ENCODE data around the gene AEN. TPM values are rescaled to one million over a fixed set of nuclear protein-coding genes. Genes with fewer than 3 reads are reported as not detected.
"Not testable (repeated sequence)": the region's sequence is repeated elsewhere in the genome, so short reads cannot be mapped to it uniquely, and the experiment has no call there.

Gene AEN
- total and polyA plus RNA-seq, 12 donors = 4.9 to 29.3 (median 12.9) TPM

DNA sequence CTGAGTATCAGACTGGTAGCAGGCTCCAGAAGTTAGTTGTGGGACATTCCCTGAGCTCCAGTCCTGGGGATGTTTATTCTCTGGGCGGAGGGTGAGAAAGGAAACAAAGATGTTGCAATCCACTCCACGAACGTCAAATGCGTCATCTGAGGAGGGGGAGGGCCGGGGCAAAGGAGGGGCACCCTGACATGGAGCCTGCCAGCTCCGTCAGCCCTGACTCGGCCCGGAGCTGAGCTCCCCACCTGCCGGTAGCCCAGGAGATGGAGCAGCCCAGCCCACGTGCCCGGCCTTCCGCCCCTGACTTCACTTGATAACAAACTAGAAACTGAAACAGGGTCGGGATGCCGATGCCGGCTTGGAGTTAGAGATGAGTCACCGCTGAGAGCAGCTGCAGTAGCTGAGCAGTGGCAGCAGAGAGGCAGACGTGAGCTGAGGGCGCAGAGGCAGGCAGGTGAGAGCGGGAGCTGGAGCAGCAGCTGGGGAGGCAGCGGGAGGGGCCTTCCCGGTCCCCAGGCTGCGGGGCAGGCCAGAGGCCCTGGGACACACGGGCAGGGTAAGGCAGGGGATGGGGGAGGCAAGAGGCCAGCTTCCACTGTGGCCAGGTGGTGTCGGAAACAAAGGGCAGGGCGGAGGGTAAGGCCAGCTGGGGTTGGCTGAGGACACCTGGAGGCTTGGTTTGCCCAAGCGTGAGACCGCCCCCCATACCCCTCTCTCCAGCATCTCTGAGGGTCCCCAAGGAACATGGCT is 17.7 kb downstream of the AEN start, which contains the start of gene ISG20:
TSS of gene ISG20 (plus strand) at position 391 of the 747 bp plus-strand sequence. CDS start at position 742, 351 bp downstream.
- Histone ChIP-seq H3K9me3 (replicated peaks in 1 of 3) (no peaks in the 10 kb centered on the region), H3K27ac (peak within 1 kb of the TSS; percentile 50 to 96 (median 90)), H3K27me3 (no peaks in the 10 kb centered on the region), H3K36me3 (replicated peaks in 1 of 2) (no peaks in the 10 kb centered on the region), H3K4me1 (replicated peaks in 1 of 2) (peaks cover 9 to 17% of the 10 kb centered on the region in 2 donors), H3K4me3 (peak within 1 kb of the TSS in 3 of 4 donors; percentile 16 to 59 (median 46))
- intact Hi-C loops (cut with DNase I) = no loop called here
- DNase-seq = peak; percentile 90 to 98 (median 98)
- TF ChIP-seq, protein P1, sequence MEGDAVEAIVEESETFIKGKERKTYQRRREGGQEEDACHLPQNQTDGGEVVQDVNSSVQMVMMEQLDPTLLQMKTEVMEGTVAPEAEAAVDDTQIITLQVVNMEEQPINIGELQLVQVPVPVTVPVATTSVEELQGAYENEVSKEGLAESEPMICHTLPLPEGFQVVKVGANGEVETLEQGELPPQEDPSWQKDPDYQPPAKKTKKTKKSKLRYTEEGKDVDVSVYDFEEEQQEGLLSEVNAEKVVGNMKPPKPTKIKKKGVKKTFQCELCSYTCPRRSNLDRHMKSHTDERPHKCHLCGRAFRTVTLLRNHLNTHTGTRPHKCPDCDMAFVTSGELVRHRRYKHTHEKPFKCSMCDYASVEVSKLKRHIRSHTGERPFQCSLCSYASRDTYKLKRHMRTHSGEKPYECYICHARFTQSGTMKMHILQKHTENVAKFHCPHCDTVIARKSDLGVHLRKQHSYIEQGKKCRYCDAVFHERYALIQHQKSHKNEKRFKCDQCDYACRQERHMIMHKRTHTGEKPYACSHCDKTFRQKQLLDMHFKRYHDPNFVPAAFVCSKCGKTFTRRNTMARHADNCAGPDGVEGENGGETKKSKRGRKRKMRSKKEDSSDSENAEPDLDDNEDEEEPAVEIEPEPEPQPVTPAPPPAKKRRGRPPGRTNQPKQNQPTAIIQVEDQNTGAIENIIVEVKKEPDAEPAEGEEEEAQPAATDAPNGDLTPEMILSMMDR (IDR thresholded peaks at IDR 0.05) = peak; percentile 12 to 57 (median 36)
- TF ChIP-seq POLR2A (IDR thresholded peaks at IDR 0.05) = peak; percentile 69 to 89
- 5 to 11% (median 7%) methylated on average over 14 to 27 of the region's 27 CpGs for WGBS, 4 donors

DNA sequence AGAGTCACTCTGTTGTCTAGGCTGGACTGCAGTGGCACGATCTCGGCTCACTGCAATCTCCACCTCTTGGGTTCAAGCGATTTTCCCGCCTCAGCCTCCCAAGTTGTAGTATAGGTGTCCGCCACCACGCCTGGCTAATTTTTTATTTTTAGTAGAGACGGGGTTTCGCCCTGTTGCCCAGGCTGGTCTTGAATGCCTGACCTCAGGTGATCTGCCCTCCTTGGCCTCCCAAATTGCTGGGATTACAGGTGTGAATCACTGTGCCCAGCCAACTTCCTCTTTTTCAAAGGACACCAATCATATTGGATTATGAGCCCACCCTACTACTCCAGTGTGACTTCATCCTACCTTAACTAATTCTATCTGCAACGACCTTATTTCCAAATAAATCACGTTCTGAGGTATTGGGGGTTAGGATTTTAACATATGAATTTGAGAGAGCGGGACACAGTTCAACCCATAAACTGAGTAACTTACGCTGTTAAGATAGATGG is 20.9 kb downstream of the AEN start:
- 89 to 95% (median 91%) methylated on average over 12 of the region's 12 CpGs for WGBS, 4 donors
- no peak overlapping the region for H3K4me3 ChIP-seq
- H3K36me3 ChIP-seq (replicated peaks in 1 of 2) = no peaks in the 10 kb centered on the region
- H3K4me1 ChIP-seq (replicated peaks in 1 of 2) = peaks cover 9 to 17% of the 10 kb centered on the region in 2 donors
- H3K27ac ChIP-seq = no peak overlapping the region
- intact Hi-C loops (cut with DNase I) = no loop called here
- no peaks in the 10 kb centered on the region for H3K27me3 ChIP-seq
- no peak for TF ChIP-seq POLR2A (IDR thresholded peaks at IDR 0.05)
- TF ChIP-seq, protein P1 (IDR thresholded peaks at IDR 0.05) = no peak
- no peak for DNase-seq
- no peaks in the 10 kb centered on the region for H3K9me3 ChIP-seq (replicated peaks in 1 of 3)

DNA sequence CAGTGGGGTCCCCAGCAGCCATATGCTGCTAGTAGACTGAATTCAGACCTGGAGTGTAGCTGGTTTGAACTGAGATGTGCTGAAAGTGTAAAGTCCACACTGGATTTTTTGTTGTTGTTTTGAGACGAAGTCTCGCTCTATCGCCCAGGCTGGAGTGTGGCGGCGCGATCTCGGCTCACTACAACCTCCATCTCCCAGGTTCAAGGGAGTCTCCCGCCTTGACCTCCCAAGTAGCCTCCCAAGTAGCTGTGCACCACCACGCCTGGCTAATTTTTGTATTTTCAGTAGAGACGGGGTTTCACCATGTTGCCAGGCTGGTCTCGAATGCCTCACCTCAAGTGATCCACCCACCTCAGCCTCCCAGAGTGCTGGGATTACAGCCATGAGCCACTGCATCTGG is 21.4 kb downstream of the AEN start:
- H3K36me3 ChIP-seq (replicated peaks in 1 of 2); intact Hi-C loops (cut with DNase I); DNase-seq; H3K27me3 ChIP-seq; H3K27ac ChIP-seq; H3K4me3 ChIP-seq; H3K9me3 ChIP-seq (replicated peaks in 1 of 3): not testable (repeated sequence)
- H3K4me1 ChIP-seq (replicated peaks in 1 of 2) = peaks cover 9 to 17% of the 10 kb centered on the region in 2 donors
- WGBS, 4 donors = 93 to 96% (median 95%) methylated on average over 11 of the region's 11 CpGs

DNA sequence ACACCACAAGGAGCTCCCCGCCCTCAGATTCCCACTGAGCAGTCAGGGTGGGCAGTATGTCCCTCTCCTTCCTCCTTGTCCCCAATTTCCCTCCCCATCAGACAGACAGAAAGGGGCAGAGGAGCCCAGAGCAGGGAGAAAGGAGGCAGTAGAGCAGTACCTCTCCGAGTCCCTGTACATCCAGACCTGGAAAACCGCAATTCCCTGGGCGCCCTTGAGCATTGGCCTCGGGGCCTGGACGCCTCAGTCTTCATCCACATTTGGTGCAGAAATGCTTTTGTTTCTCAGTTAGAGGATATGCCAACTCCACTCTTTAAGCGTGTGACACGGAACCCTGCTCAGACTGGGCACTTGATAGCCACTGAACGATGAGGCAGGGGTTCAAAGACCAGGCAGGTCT is 23.6 kb downstream of the AEN start:
- Histone ChIP-seq H3K36me3 (replicated peaks in 1 of 2) (no peaks in the 10 kb centered on the region), H3K4me1 (replicated peaks in 1 of 2) (peaks cover 3 to 5% of the 10 kb centered on the region in 2 donors), H3K9me3 (replicated peaks in 1 of 3) (no peaks in the 10 kb centered on the region), H3K27ac (no peak overlapping the region), H3K27me3 (no peaks in the 10 kb centered on the region), H3K4me3 (no peak overlapping the region)
- intact Hi-C loops (cut with DNase I) = no loop called here
- WGBS, 4 donors = 83 to 94% (median 89%) methylated on average over 5 to 9 of the region's 9 CpGs
- TF ChIP-seq POLR2A (IDR thresholded peaks at IDR 0.05) = no peak
- TF ChIP-seq, protein P1 (IDR thresholded peaks at IDR 0.05) = no peak
- peak in 2 of 7 donors; percentile 3 to 40 for DNase-seq
